Body of pancreas (tissue), 4 donors: Measurements from ENCODE around the gene G6PC1.

Experiments
- POLR2A ChIP-seq, 3 donors: fragments of 450-650 bp; IDR thresholded peaks; one replicate each; pipeline ENCODE4 v1.6.1; 2016; ENCODE audit warnings: antibody characterized with exemption in 3 of 3, mild to moderate bottlenecking in 2 of 3
- TF ChIP-seq, protein P1 (sequence below), 7 experiments: fragments of 450-650 bp in 4 of 7; fragments of 200-600 bp in 3 of 7; sonication (generic) in 3 of 7; IDR thresholded peaks; one replicate each; pipeline ENCODE4 v1.5.1; 2016 to 2019; ENCODE audit warnings: antibody characterized with exemption in 7 of 7

DNA sequence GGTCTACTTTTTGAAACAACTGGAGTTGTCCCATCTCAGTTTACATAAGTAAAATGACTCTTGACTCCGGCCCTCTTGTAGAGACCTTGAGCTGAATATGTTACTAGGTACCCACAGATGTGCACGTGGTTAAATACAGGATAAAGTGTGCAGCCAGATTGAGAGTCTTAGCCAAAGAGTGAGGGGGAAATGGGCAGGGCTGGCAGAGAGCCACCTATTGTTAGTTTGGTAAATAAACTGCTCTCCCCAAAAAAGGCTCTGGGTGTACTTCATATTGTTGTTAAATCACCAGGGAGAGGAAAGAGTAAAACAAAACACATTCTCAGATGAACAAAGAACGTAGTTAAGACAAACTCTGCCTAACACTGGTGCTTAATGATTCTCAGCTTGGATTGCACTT, 20.3 kb downstream of the G6PC1 start:
- TF ChIP-seq, protein P1, sequence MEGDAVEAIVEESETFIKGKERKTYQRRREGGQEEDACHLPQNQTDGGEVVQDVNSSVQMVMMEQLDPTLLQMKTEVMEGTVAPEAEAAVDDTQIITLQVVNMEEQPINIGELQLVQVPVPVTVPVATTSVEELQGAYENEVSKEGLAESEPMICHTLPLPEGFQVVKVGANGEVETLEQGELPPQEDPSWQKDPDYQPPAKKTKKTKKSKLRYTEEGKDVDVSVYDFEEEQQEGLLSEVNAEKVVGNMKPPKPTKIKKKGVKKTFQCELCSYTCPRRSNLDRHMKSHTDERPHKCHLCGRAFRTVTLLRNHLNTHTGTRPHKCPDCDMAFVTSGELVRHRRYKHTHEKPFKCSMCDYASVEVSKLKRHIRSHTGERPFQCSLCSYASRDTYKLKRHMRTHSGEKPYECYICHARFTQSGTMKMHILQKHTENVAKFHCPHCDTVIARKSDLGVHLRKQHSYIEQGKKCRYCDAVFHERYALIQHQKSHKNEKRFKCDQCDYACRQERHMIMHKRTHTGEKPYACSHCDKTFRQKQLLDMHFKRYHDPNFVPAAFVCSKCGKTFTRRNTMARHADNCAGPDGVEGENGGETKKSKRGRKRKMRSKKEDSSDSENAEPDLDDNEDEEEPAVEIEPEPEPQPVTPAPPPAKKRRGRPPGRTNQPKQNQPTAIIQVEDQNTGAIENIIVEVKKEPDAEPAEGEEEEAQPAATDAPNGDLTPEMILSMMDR (IDR thresholded peaks at IDR 0.05), result no peak
- TF ChIP-seq POLR2A (IDR thresholded peaks at IDR 0.05), result no peak
